Keratinocyte (primary cell): ENCODE results near the gene KIAA0408.

Source experiments
- CTCF ChIP-seq, 3 experiments: IDR thresholded peaks in 1 of 3; conservative IDR thresholded peaks in 1 of 3; optimal IDR thresholded peaks in 1 of 3; 2 replicates in 2 of 3; 3 replicates in 1 of 3; pipeline versions ENCODE3 to v1.5.1; 2011; ENCODE audit warnings: low read length in 3 of 3, mild to moderate bottlenecking in 3 of 3, moderate library complexity in 2 of 3, control low read depth in 1 of 3, inconsistent platforms in 1 of 3; ENCODE audit not compliant: insufficient read depth in 2 of 3; ENCODE audit errors: extremely low read depth in 1 of 3
- EZH2 ChIP-seq: IDR thresholded peaks from one replicate; pipeline ENCODE4 v1.6.1; 2012; ENCODE audit warnings: inconsistent platforms, mild to moderate bottlenecking, low read length, moderate library complexity

GRCh38 chr6:127451388-127451787 lies 7.8 kb downstream of the KIAA0408 start:
- TF ChIP-seq CTCF (optimal IDR thresholded peaks at IDR 0.05 in 1 of 3, IDR thresholded peaks at IDR 0.05 in 1 of 3, conservative IDR thresholded peaks at IDR 0.05 in 1 of 3; ENCODE audit: extremely low read depth in 1 of 3, insufficient read depth in 2 of 3, low read length in 3 of 3) (no peak), EZH2 (no peak)
